Mammary epithelial cell (primary cell): ENCODE measurements around the gene OLFML2B.

Experiments used
- CTCF ChIP-seq, 2 donors: IDR thresholded peaks in 1 of 2; conservative IDR thresholded peaks in 1 of 2; 2 replicates each; pipeline ENCODE4 v1.5.1; 2011 to 2012; ENCODE audit warnings: inconsistent platforms in 2 of 2, low read length in 2 of 2, mild to moderate bottlenecking in 2 of 2, control low read depth in 1 of 2, low read depth in 1 of 2; ENCODE audit not compliant: insufficient read depth in 1 of 2; ENCODE audit errors: extremely low read depth in 1 of 2
- EZH2 ChIP-seq: IDR thresholded peaks from 2 replicates; pipeline ENCODE4 v1.6.1; 2012; ENCODE audit warnings: low read length, inconsistent platforms, borderline replicate concordance

GRCh38 chr1:161933592-161934588, 89.8 kb downstream of the OLFML2B start:
- TF ChIP-seq CTCF (conservative IDR thresholded peaks at IDR 0.05 in 1 of 2, IDR thresholded peaks at IDR 0.05 in 1 of 2; ENCODE audit: extremely low read depth in 1 of 2, insufficient read depth in 1 of 2, low read depth in 1 of 2, low read length in 2 of 2) (no peak), EZH2 (no peak)
